HepG2 (cell line): ENCODE results near the gene SLC25A1. TPM values are rescaled to one million over a fixed set of nuclear protein-coding genes. Genes with fewer than 3 reads are reported as not detected.

Experiments used
- ARID4A ChIP-seq: sonication (generic); formaldehyde crosslinking; IDR thresholded peaks from 2 replicates; pipeline ENCODE4 v1.5.0; 2020; ENCODE audit warnings: mild to moderate bottlenecking, missing genetic modification reagents, borderline replicate concordance
- CENPX ChIP-seq: sonication (generic); formaldehyde crosslinking; IDR thresholded peaks from 2 replicates; pipeline ENCODE4 v1.9.0; 2021; ENCODE audit warnings: mild to moderate bottlenecking, missing genetic modification reagents, moderate library complexity
- FOXK2 ChIP-seq: fragments of 450-650 bp; IDR thresholded peaks from 2 replicates; pipeline ENCODE4 v1.6.1; 2016
- GFI1 ChIP-seq: sonication (generic); formaldehyde crosslinking; IDR thresholded peaks from 2 replicates; pipeline ENCODE4 v1.5.0; 2020; ENCODE audit warnings: missing genetic modification reagents, mild to moderate bottlenecking, borderline replicate concordance
- HNF4G ChIP-seq, 2 experiments: sonication (generic) in 1 of 2; formaldehyde crosslinking in 1 of 2; IDR thresholded peaks; 2 replicates each; pipeline versions ENCODE4 v1.4.0 to v1.6.1; 2011 to 2020; ENCODE audit warnings: borderline replicate concordance in 2 of 2, low read depth in 2 of 2, mild to moderate bottlenecking in 2 of 2, low read length in 1 of 2, missing genetic modification reagents in 1 of 2, moderate library complexity in 1 of 2
- KLF11 ChIP-seq: IDR thresholded peaks from 2 replicates; pipeline ENCODE4 v1.6.1; 2016; ENCODE audit warnings: missing compliant biosample characterization
- KLF15 ChIP-seq: sonication (generic); formaldehyde crosslinking; IDR thresholded peaks from 2 replicates; pipeline ENCODE4 v1.8.1; 2023; ENCODE audit warnings: borderline replicate concordance, mild to moderate bottlenecking, inconsistent platforms, missing genetic modification reagents, mixed read lengths
- MLX ChIP-seq: IDR thresholded peaks from 2 replicates; pipeline ENCODE4 v1.6.1; 2016
- NCOA1 ChIP-seq: sonication (generic); formaldehyde crosslinking; IDR thresholded peaks from 2 replicates; pipeline ENCODE4 v1.9.0; 2021; ENCODE audit warnings: missing genetic modification reagents
- PAF1 ChIP-seq: IDR thresholded peaks from 2 replicates; pipeline ENCODE4 v1.6.1; 2016; ENCODE audit warnings: missing genetic modification reagents, missing compliant biosample characterization
- PATZ1 ChIP-seq: sonication (generic); formaldehyde crosslinking; IDR thresholded peaks from 2 replicates; pipeline ENCODE4 v1.4.0; 2020; ENCODE audit warnings: missing genetic modification reagents
- SALL1 ChIP-seq: sonication (generic); formaldehyde crosslinking; IDR thresholded peaks from 2 replicates; pipeline ENCODE4 v1.8.0; 2022; ENCODE audit warnings: mild to moderate bottlenecking, missing genetic modification reagents
- SP1 ChIP-seq, 2 experiments: fragments of 450-650 bp in 1 of 2; sonication (generic) in 1 of 2; formaldehyde crosslinking in 1 of 2; IDR thresholded peaks; 2 replicates each; pipeline versions ENCODE4 v1.4.0 to v1.6.1; 2016 to 2020; ENCODE audit warnings: missing genetic modification reagents in 1 of 2
- TBX3 ChIP-seq: fragments of 450-650 bp; IDR thresholded peaks from 2 replicates; pipeline ENCODE4 v1.6.1; 2017; ENCODE audit warnings: antibody characterized with exemption, mild to moderate bottlenecking, inconsistent platforms, borderline replicate concordance
- ZBTB42 ChIP-seq: sonication (generic); formaldehyde crosslinking; IDR thresholded peaks from 2 replicates; pipeline ENCODE4 v1.5.0; 2020; ENCODE audit warnings: mild to moderate bottlenecking, missing genetic modification reagents
- ZNF629 ChIP-seq: sonication (generic); formaldehyde crosslinking; conservative IDR thresholded peaks from 2 replicates; pipeline ENCODE4 v1.5.0; 2020; ENCODE audit warnings: missing genetic modification reagents
- ZNF678 ChIP-seq: sonication (generic); formaldehyde crosslinking; IDR thresholded peaks from 2 replicates; pipeline ENCODE4 v1.4.0; 2020; ENCODE audit warnings: mild to moderate bottlenecking, missing genetic modification reagents
- ZNF782 ChIP-seq: sonication (generic); formaldehyde crosslinking; IDR thresholded peaks from 2 replicates; pipeline ENCODE4 v1.4.0; 2020; ENCODE audit warnings: missing genetic modification reagents, mild to moderate bottlenecking, borderline replicate concordance
- ZNF83 ChIP-seq: sonication (generic); formaldehyde crosslinking; IDR thresholded peaks from 2 replicates; pipeline ENCODE4 v1.4.0; 2020; ENCODE audit warnings: missing genetic modification reagents, mild to moderate bottlenecking, borderline replicate concordance
- ZNF850 ChIP-seq: sonication (generic); formaldehyde crosslinking; conservative IDR thresholded peaks from 2 replicates; pipeline ENCODE4 v1.9.0; 2021; ENCODE audit warnings: mild to moderate bottlenecking, missing genetic modification reagents
- ZSCAN30 ChIP-seq: sonication (generic); formaldehyde crosslinking; IDR thresholded peaks from 2 replicates; pipeline ENCODE4 v1.5.0; 2020; ENCODE audit warnings: mild to moderate bottlenecking, missing genetic modification reagents
- polyA plus RNA-seq, 8 experiments: library from polyadenylated mRNA; depleted of rRNA in 3 of 8; stranded (reverse) in 7 of 8; unstranded in 1 of 8; fragments of >200 nt; fragmentation: Illumina TruSeq in 4 of 8; extraction: Trizol in 4 of 8; gene quantifications; 2 replicates each; pipeline versions ENCODE4 v1.2.1 to v1.2.3, GENCODE V29; 2011 to 2016; ENCODE audit warnings: low read depth in 4 of 8, missing spikeins in 1 of 8, mixed read lengths in 1 of 8; ENCODE audit not compliant: insufficient read depth in 1 of 8
- total RNA-seq, 5 experiments: library from RNA; depleted of rRNA; stranded (reverse); fragments of >200 nt; fragmentation: Illumina TruSeq; extraction: Trizol; gene quantifications; 2 replicates each; pipeline ENCODE4 v1.2.3, GENCODE V29; 2016; ENCODE audit warnings: low read depth in 1 of 5
- TF ChIP-seq, protein P1 (sequence below): sonication (generic); formaldehyde crosslinking; conservative IDR thresholded peaks from 2 replicates; pipeline ENCODE4 v1.8.0; 2022; ENCODE audit warnings: low read depth, missing genetic modification reagents

The SLC25A1 gene
- total and polyA plus RNA-seq, 2 of the 13 experiments (the other 11 are each of a cell fraction or from before 2014, with no cell fraction given), result 49.4 to 161 TPM

GRCh38 chr22:19178065-19178656 lies 375 bp downstream of the SLC25A1 start (continued):
- TF ChIP-seq, protein P1, sequence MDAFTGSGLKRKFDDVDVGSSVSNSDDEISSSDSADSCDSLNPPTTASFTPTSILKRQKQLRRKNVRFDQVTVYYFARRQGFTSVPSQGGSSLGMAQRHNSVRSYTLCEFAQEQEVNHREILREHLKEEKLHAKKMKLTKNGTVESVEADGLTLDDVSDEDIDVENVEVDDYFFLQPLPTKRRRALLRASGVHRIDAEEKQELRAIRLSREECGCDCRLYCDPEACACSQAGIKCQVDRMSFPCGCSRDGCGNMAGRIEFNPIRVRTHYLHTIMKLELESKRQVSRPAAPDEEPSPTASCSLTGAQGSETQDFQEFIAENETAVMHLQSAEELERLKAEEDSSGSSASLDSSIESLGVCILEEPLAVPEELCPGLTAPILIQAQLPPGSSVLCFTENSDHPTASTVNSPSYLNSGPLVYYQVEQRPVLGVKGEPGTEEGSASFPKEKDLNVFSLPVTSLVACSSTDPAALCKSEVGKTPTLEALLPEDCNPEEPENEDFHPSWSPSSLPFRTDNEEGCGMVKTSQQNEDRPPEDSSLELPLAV, result no peak
- TF ChIP-seq FOXK2, result no peak
- TF ChIP-seq KLF11 (CRISPR knock-in tag), result no peak
- TF ChIP-seq ZBTB42, result no peak
- no peak for TF ChIP-seq SP1 (IDR thresholded peaks at IDR 0.05)
- no peak for TF ChIP-seq SP1 (CRISPR knock-in tag; IDR thresholded peaks at IDR 0.05)
- TF ChIP-seq SALL1 (CRISPR knock-in tag), result peak; percentile 28; the same call in 1 of the 2 replicates
- TF ChIP-seq HNF4G (IDR thresholded peaks at IDR 0.05; ENCODE audit: borderline replicate concordance, low read depth, low read length), result peak; percentile 44; the same call in 1 of the 2 replicates
- TF ChIP-seq HNF4G (CRISPR knock-in tag; IDR thresholded peaks at IDR 0.05; ENCODE audit: borderline replicate concordance, low read depth), result peak; percentile 55; the same call in 1 of the 2 replicates
- no peak for TF ChIP-seq PAF1
- TF ChIP-seq ZNF782 (CRISPR knock-in tag), result no peak
- TF ChIP-seq GFI1, result no peak
- TF ChIP-seq ZNF629 (CRISPR knock-in tag), result no peak
- no peak for TF ChIP-seq ZNF850 (CRISPR knock-in tag)
- TF ChIP-seq ZNF83 (CRISPR knock-in tag), result no peak
- TF ChIP-seq ZNF678 (CRISPR knock-in tag), result no peak
- no peak for TF ChIP-seq CENPX (CRISPR knock-in tag)
- peak; percentile 86 for TF ChIP-seq ARID4A (CRISPR knock-in tag)
- no peak for TF ChIP-seq TBX3
- no peak for TF ChIP-seq PATZ1 (CRISPR knock-in tag)
- no peak for TF ChIP-seq ZSCAN30
- TF ChIP-seq MLX (CRISPR knock-in tag), result no peak
- no peak for TF ChIP-seq KLF15 (CRISPR knock-in tag)
- no peak; the same call in 1 of the 2 replicates for TF ChIP-seq NCOA1 (CRISPR knock-in tag)
